ENCODE results near the gene CDH1. TPM values are rescaled to one million over a fixed set of nuclear protein-coding genes. Genes with fewer than 3 reads are reported as not detected.

CDH1 gene
- total and polyA plus RNA-seq, 2 experiments from 2014 or later, result 64.1 to 142 TPM

GRCh38 chr16:68873635-68874471 is 136.8 kb downstream of the CDH1 start:
- peak overlapping the region; percentile 36; the same call in 1 of the 2 replicates for H3K27ac ChIP-seq (ENCODE audit: low read depth)
- H3K4me2 ChIP-seq, result no peak overlapping the region
- H4K20me1 ChIP-seq (replicated peaks; ENCODE audit: insufficient read depth), result no peaks in the 10 kb centered on the region
- H3K4me3 Mint-ChIP-seq, result no peak overlapping the region
- peaks cover 6% of the 10 kb centered on the region; the same call in 1 of the 2 replicates for H3K36me3 ChIP-seq (ENCODE audit: insufficient read depth)
- H3K4me1 ChIP-seq (ENCODE audit: insufficient read depth), result peaks cover 14% of the 10 kb centered on the region
- no peaks in the 10 kb centered on the region for H3F3A ChIP-seq (replicated peaks; ENCODE audit: low read depth)
- ATAC-seq, result no peak
- no peak overlapping the region for H3K4me3 ChIP-seq
- no peaks in the 10 kb centered on the region for H3K27me3 ChIP-seq (ENCODE audit: insufficient read depth)
- H3K9me3 Mint-ChIP-seq, result no peaks in the 10 kb centered on the region
- H3K9me2 ChIP-seq (ENCODE audit: insufficient read depth), result no peaks in the 10 kb centered on the region
- peaks cover 11% of the 10 kb centered on the region; the same call in 2 of the 3 replicates for H3K4me1 Mint-ChIP-seq
- no peak overlapping the region for H2AFZ ChIP-seq
- DNase-seq (ENCODE audit: low spot score), result no peak
- H3K79me2 ChIP-seq (replicated peaks; ENCODE audit: insufficient read depth), result no peaks in the 10 kb centered on the region
- TF ChIP-seq POLR2AphosphoS5 (IDR thresholded peaks at IDR 0.05; ENCODE audit: low read depth) (no peak), NANOG (IDR thresholded peaks at IDR 0.05; ENCODE audit: borderline replicate concordance) (no peak), STAT1 (IDR thresholded peaks at IDR 0.05; ENCODE audit: unreplicated experiment) (no peak), JUNB (IDR thresholded peaks at IDR 0.05; ENCODE audit: unreplicated experiment) (no peak), ETS1 (IDR thresholded peaks at IDR 0.05) (no peak), ZNF331 (CRISPR knock-in tag; IDR thresholded peaks at IDR 0.05; ENCODE audit: low read depth) (no peak), EZH2 (IDR thresholded peaks at IDR 0.05; ENCODE audit: low read depth, unreplicated experiment) (no peak), CTCF (conservative IDR thresholded peaks at IDR 0.05; ENCODE audit: low read depth in 2 of 2) (no peak), CREB1 (CRISPR knock-in tag; IDR thresholded peaks at IDR 0.05; ENCODE audit: low read depth) (no peak), ZNF462 (CRISPR knock-in tag; IDR thresholded peaks at IDR 0.05) (no peak), ZNF114 (CRISPR knock-in tag; IDR thresholded peaks at IDR 0.05) (no peak), REST (IDR thresholded peaks at IDR 0.05; ENCODE audit: unreplicated experiment) (no peak), EZH2phosphoT487 (IDR thresholded peaks at IDR 0.05; ENCODE audit: unreplicated experiment) (no peak)
- peaks cover 3% of the 10 kb centered on the region for H3K27me3 Mint-ChIP-seq (ENCODE audit: insufficient read depth, low read depth, poor library complexity)
- H3K36me3 Mint-ChIP-seq (ENCODE audit: low read depth), result peaks cover 23% of the 10 kb centered on the region
- H3K27ac Mint-ChIP-seq, result no peak overlapping the region

Data from GM23338 (cell line).